ENCODE results near the gene SYNDIG1L. TPM values are rescaled to one million over a fixed set of nuclear protein-coding genes. Genes with fewer than 3 reads are reported as not detected.
"Not testable (repeated sequence)": the region's sequence is repeated elsewhere in the genome, so short reads cannot be mapped to it uniquely, and the experiment has no call there.

Gene SYNDIG1L
- total and polyA plus RNA-seq, 2 of the 13 experiments (the other 11 are each of a cell fraction or from before 2014, with no cell fraction given): 0.04 TPM; not detected in 1

DNA sequence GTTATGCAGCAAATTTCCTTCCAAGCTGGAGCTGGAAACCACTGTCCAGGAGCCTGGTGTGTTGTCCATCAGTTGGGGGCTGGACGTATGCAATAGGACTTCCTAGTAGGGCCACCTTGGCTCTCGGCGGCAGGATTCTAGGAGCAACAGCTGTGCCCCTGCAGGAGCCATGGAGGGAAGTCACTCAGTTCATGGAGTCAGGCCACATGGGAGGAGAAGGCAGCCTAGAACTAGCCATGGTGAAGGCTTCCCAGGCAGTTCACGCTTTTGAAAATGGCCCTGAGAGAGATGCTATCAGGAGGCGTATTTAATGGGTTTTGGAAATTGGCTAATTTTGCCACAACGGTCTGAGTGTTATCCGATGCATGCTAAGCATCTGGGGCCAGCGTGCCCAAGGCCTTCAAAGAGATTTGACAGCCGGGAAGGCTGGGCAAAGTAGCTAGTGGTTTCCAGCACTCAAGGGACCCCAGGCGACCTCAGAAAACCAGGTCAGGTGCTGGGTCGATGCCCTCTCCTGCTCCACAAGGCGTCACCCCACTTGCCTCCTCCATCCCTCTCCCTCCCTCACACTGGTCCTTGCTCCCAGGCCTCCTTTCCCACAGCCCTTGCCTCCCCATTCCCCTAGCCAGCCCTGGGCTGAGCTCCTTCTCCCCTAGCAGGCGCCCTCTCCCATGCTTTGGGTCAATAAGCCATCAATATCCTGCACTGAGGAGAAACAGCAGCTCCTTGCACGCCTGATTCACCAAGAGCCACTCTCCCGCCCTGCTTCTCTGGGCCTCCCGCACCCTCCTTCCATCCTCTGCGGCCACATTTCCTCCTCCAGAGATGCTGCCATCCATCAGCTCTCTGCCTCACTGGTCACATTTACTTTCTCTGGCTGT, 30.9 kb upstream of the SYNDIG1L start:
- no peaks in the 10 kb centered on the region for H4K20me1 ChIP-seq (ENCODE audit: insufficient read depth, low read length)
- no peaks in the 10 kb centered on the region for H3K79me2 ChIP-seq (ENCODE audit: insufficient read depth, low read length)
- 44% methylated on average over 11 of the region's 17 CpGs for WGBS (ENCODE audit: low lambda C conversion rate)
- no peak overlapping the region for H3K4me2 ChIP-seq (ENCODE audit: low read depth, low read length)
- H3K9me3 ChIP-seq (ENCODE audit: low read length): no peaks in the 10 kb centered on the region
- no peak overlapping the region for H3K9ac ChIP-seq (ENCODE audit: insufficient read depth, low read depth, low read length)
- no peaks in the 10 kb centered on the region for H3K36me3 ChIP-seq (replicated peaks in 1 of 2; ENCODE audit: control insufficient read depth in 1 of 2, insufficient read depth in 2 of 2, low read length in 2 of 2)
- FAIRE-seq (no peak), DNase-seq (ENCODE audit: low spot score) (no peak), ATAC-seq (no peak)
- no peak overlapping the region for H2AFZ ChIP-seq (ENCODE audit: low read length)
- intact Hi-C loops (cut with micrococcal nuclease; ENCODE audit: unreplicated experiment): no loop called here
- in situ Hi-C loops (cut with HindIII; ENCODE audit: extremely low pct_ligation_motif_present, low pct_unique_long_range_greater_than_20kb): no loop called here
- H3K4me1 ChIP-seq (ENCODE audit: insufficient read depth, low read length): no peaks in the 10 kb centered on the region
- BruUV-seq (replicated peaks): no TSS peak
- ChIA-PET POLR2A (no interaction called here), CTCF (ENCODE audit: low intra/inter-chr PET ratio, low total read pairs) (no interaction called here)
- TF ChIP-seq ZNF232 (CRISPR knock-in tag; IDR thresholded peaks at IDR 0.05; ENCODE audit: borderline replicate concordance) (no peak), EP300 (IDR thresholded peaks at IDR 0.05; ENCODE audit: low read depth in 2 of 2, low read length in 2 of 2) (no peak), EP300 (CRISPR knock-in tag; IDR thresholded peaks at IDR 0.05; ENCODE audit: borderline replicate concordance) (no peak), ZKSCAN8 (CRISPR knock-in tag; IDR thresholded peaks at IDR 0.05; ENCODE audit: borderline replicate concordance) (no peak), ZNF382 (CRISPR knock-in tag; IDR thresholded peaks at IDR 0.05; ENCODE audit: borderline replicate concordance) (no peak), ZBTB1 (CRISPR knock-in tag; IDR thresholded peaks at IDR 0.05; ENCODE audit: borderline replicate concordance) (no peak), ZNF329 (CRISPR knock-in tag; IDR thresholded peaks at IDR 0.05; ENCODE audit: low read depth) (no peak), RFX3 (CRISPR knock-in tag; IDR thresholded peaks at IDR 0.05) (no peak), FOXK1 (CRISPR knock-in tag; IDR thresholded peaks at IDR 0.05; ENCODE audit: borderline replicate concordance, low read depth) (no peak)
- TF ChIP-seq, protein P1, sequence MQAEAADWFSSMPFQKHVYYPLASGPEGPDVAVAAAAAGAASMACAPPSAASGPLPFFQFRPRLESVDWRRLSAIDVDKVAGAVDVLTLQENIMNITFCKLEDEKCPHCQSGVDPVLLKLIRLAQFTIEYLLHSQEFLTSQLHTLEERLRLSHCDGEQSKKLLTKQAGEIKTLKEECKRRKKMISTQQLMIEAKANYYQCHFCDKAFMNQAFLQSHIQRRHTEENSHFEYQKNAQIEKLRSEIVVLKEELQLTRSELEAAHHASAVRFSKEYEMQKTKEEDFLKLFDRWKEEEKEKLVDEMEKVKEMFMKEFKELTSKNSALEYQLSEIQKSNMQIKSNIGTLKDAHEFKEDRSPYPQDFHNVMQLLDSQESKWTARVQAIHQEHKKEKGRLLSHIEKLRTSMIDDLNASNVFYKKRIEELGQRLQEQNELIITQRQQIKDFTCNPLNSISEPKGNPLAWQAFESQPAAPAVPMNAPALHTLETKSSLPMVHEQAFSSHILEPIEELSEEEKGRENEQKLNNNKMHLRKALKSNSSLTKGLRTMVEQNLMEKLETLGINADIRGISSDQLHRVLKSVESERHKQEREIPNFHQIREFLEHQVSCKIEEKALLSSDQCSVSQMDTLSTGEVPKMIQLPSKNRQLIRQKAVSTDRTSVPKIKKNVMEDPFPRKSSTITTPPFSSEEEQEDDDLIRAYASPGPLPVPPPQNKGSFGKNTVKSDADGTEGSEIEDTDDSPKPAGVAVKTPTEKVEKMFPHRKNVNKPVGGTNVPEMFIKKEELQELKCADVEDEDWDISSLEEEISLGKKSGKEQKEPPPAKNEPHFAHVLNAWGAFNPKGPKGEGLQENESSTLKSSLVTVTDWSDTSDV (CRISPR knock-in tag; IDR thresholded peaks at IDR 0.05): no peak
- H3K27ac ChIP-seq (ENCODE audit: extremely low read length, insufficient read depth, low read length): no peak overlapping the region
- no peaks in the 10 kb centered on the region for H3K27me3 ChIP-seq (ENCODE audit: control insufficient read depth in 1 of 2, insufficient read depth in 2 of 2, low read length in 2 of 2)
- H3K4me3 ChIP-seq (replicated peaks in 1 of 3; ENCODE audit: insufficient read depth in 1 of 3, low read depth in 2 of 3, low read length in 3 of 3): no peak overlapping the region

DNA sequence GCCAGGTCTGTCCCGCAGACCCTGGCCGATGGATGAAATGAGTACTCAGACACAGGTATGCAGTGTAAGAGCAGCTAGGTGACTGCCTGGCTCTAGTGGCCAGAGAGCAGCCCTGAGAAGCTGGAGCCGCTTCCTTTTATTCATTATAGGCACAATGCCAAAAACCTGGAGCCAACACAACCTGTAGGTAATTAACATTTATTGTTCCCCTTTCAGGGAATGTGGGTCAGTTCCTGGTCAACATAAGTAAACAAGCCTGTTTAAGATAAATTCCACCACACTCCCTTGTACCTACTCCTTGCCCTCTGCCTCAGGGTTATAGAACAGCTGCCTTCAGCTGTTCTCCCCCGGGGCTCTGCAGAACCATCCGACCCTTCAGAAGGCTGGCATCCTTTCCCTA, 28.4 kb upstream of the SYNDIG1L start:
- H3K9me3 ChIP-seq (ENCODE audit: low read length); in situ Hi-C loops (cut with HindIII; ENCODE audit: extremely low pct_ligation_motif_present, low pct_unique_long_range_greater_than_20kb); H3K4me3 ChIP-seq (replicated peaks in 1 of 3; ENCODE audit: insufficient read depth in 1 of 3, low read depth in 2 of 3, low read length in 3 of 3); ATAC-seq; CTCF ChIA-PET (ENCODE audit: low intra/inter-chr PET ratio, low total read pairs); intact Hi-C loops (cut with micrococcal nuclease; ENCODE audit: unreplicated experiment); H3K4me2 ChIP-seq (ENCODE audit: low read depth, low read length); H3K79me2 ChIP-seq (ENCODE audit: insufficient read depth, low read length); H3K4me1 ChIP-seq (ENCODE audit: insufficient read depth, low read length); FAIRE-seq; H3K27ac ChIP-seq (ENCODE audit: extremely low read length, insufficient read depth, low read length); H3K27me3 ChIP-seq (ENCODE audit: control insufficient read depth in 1 of 2, insufficient read depth in 2 of 2, low read length in 2 of 2); H3K36me3 ChIP-seq (replicated peaks in 1 of 2; ENCODE audit: control insufficient read depth in 1 of 2, insufficient read depth in 2 of 2, low read length in 2 of 2); DNase-seq (ENCODE audit: low spot score); POLR2A ChIA-PET; H4K20me1 ChIP-seq (ENCODE audit: insufficient read depth, low read length); H2AFZ ChIP-seq (ENCODE audit: low read length); H3K9ac ChIP-seq (ENCODE audit: insufficient read depth, low read depth, low read length); BruUV-seq (replicated peaks): not testable (repeated sequence)
- WGBS (ENCODE audit: low lambda C conversion rate): 50% methylated on average over 5 of the region's 5 CpGs
